Choroid plexus epithelial cell (primary cell): ENCODE data around the gene ME3.

Experiments used
- DNase-seq: peaks from one replicate; pipeline ENCODE4 v3.0.0-alpha.2; 2010; ENCODE audit warnings: low read depth
- H3K4me3 ChIP-seq: 2 replicates; pipeline ENCODE4 v1.5.1; 2011; ENCODE audit warnings: low read depth, mild to moderate bottlenecking, control low read depth, low read length, moderate library complexity
- TF ChIP-seq, protein P1 (sequence below): conservative IDR thresholded peaks from 2 replicates; pipeline ENCODE4 v1.5.1; 2011; ENCODE audit warnings: low read depth, mild to moderate bottlenecking, control low read depth, inconsistent platforms, low read length, moderate library complexity

ME3 gene

GRCh38 chr11:86696004-86696403 is 23.6 kb upstream of the ME3 start:
- DNase-seq, result peak; percentile 97
- no peak overlapping the region for H3K4me3 ChIP-seq
- TF ChIP-seq, protein P1, sequence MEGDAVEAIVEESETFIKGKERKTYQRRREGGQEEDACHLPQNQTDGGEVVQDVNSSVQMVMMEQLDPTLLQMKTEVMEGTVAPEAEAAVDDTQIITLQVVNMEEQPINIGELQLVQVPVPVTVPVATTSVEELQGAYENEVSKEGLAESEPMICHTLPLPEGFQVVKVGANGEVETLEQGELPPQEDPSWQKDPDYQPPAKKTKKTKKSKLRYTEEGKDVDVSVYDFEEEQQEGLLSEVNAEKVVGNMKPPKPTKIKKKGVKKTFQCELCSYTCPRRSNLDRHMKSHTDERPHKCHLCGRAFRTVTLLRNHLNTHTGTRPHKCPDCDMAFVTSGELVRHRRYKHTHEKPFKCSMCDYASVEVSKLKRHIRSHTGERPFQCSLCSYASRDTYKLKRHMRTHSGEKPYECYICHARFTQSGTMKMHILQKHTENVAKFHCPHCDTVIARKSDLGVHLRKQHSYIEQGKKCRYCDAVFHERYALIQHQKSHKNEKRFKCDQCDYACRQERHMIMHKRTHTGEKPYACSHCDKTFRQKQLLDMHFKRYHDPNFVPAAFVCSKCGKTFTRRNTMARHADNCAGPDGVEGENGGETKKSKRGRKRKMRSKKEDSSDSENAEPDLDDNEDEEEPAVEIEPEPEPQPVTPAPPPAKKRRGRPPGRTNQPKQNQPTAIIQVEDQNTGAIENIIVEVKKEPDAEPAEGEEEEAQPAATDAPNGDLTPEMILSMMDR, result no peak

- DNase-seq, result peak; percentile 59
- TF ChIP-seq, protein P1, result no peak
- no peak overlapping the region for H3K4me3 ChIP-seq
Measured at GRCh38 chr11:86695373-86695772, 23.0 kb upstream of the ME3 start.

GRCh38 chr11:86693518-86693917 is 21.1 kb upstream of the ME3 start:
- DNase-seq, result no peak
- TF ChIP-seq, protein P1, result no peak

DNA sequence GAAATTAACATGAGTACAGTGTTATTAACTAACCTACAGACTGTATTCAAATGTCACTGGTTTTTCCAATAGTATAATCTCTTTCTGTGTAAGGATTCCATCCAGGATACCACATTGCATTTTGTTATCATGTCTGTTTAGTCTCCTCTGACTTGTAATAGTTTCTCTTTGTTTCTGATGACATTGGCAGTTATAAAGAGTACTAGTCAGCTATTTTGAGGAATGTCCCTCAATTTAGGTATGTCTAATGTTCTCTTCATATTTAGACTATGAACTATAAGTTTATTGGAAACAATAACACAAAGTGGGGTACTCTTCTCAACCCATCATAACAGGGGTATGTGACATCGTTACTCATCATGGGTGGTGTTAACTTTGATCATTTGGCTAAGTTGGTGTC is 20.3 kb upstream of the ME3 start:
- TF ChIP-seq, protein P1, result no peak
- H3K4me3 ChIP-seq, result no peak overlapping the region
- no peak for DNase-seq

More at GRCh38 chr11:86693518-86693917, 21.1 kb upstream of the ME3 start:
- H3K4me3 ChIP-seq, result no peak overlapping the region

- TF ChIP-seq, protein P1, result no peak
- DNase-seq, result peak; percentile 63
- H3K4me3 ChIP-seq, result no peak overlapping the region
Measured at GRCh38 chr11:86692317-86692716, 19.9 kb upstream of the ME3 start.

- peak; percentile 82 for DNase-seq
- TF ChIP-seq, protein P1, result no peak
- H3K4me3 ChIP-seq, result no peak overlapping the region
Measured at GRCh38 chr11:86688398-86689179, 16.2 kb upstream of the ME3 start.

DNA sequence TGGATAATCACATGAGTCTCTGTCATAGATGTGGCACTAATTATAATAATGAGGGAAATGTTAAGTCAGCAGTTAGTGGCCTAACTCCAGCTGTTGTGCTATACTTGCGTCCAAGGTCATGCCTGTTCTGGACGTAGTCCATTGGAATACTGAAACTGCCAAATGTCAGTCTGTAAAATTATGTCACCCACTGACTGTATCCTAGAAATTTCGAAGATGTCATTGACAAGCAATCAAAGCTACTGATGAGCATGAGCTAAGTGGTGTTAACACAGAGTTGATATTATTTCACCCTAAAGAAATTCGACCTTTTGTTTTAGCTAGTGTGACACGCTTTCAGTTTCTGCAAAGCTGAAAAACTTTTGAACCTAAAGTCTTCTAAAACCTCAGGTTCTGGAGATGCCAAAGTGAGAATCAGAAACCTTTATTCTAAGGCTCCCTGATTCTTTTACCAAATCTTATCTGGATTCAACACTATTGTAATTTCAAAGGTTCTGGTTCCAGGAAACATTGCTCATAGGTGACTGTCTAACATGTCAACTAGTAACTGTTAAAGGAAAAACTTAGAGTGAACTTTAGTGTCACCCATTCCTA is 14.9 kb upstream of the ME3 start:
- TF ChIP-seq, protein P1, result no peak

More for the DNA sequence above, 14.9 kb upstream of the ME3 start:
- DNase-seq, result no peak
- no peak overlapping the region for H3K4me3 ChIP-seq
